Upper lobe of left lung (tissue), 4 donors: ENCODE results near the gene ZNF638.

Source experiments
- CTCF ChIP-seq, 6 experiments: fragments of 450-650 bp in 4 of 6; fragments of 200-600 bp in 2 of 6; sonication (generic) in 2 of 6; IDR thresholded peaks; one replicate each; pipeline ENCODE4 v1.5.1; 2016 to 2019; ENCODE audit warnings: antibody characterized with exemption in 6 of 6
- POLR2A ChIP-seq, 4 donors: fragments of 450-650 bp; IDR thresholded peaks; one replicate each; pipeline ENCODE4 v1.5.1; 2016 to 2017; ENCODE audit warnings: antibody characterized with exemption in 4 of 4, mild to moderate bottlenecking in 2 of 4

DNA sequence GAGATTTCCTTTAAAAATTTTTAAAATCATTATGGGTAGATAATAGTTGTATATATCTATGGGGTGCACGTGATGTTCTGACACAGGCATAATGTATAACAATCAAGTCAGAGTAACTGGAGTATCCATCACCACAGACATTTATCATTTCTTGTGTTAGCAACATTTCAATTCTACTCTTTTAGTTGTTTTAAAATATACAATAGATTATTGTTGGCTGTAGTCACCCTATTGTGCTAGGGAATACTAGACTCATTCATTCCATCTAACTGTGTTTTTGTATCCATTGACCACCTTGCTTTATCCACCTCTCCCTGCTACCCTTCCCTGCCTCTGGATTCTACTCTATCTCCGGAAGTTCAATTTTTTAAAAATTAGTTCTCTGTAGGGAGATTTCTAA, 152.8 kb downstream of the ZNF638 start:
- TF ChIP-seq CTCF (IDR thresholded peaks at IDR 0.05) = no peak
- no peak for TF ChIP-seq POLR2A (IDR thresholded peaks at IDR 0.05)
